Stimulated activated naive CD4-positive, alpha-beta T cell (primary cell): ENCODE measurements around the gene SCAMP1.
"Not testable (repeated sequence)": the region's sequence is repeated elsewhere in the genome, so short reads cannot be mapped to it uniquely, and the experiment has no call there.

Source experiments
- DNase-seq, 6 experiments: peaks; one replicate each; lab custom pipeline; 2025; lab: John Stamatoyannopoulos, UW

Gene SCAMP1, protein sequence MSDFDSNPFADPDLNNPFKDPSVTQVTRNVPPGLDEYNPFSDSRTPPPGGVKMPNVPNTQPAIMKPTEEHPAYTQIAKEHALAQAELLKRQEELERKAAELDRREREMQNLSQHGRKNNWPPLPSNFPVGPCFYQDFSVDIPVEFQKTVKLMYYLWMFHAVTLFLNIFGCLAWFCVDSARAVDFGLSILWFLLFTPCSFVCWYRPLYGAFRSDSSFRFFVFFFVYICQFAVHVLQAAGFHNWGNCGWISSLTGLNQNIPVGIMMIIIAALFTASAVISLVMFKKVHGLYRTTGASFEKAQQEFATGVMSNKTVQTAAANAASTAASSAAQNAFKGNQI

DNA sequence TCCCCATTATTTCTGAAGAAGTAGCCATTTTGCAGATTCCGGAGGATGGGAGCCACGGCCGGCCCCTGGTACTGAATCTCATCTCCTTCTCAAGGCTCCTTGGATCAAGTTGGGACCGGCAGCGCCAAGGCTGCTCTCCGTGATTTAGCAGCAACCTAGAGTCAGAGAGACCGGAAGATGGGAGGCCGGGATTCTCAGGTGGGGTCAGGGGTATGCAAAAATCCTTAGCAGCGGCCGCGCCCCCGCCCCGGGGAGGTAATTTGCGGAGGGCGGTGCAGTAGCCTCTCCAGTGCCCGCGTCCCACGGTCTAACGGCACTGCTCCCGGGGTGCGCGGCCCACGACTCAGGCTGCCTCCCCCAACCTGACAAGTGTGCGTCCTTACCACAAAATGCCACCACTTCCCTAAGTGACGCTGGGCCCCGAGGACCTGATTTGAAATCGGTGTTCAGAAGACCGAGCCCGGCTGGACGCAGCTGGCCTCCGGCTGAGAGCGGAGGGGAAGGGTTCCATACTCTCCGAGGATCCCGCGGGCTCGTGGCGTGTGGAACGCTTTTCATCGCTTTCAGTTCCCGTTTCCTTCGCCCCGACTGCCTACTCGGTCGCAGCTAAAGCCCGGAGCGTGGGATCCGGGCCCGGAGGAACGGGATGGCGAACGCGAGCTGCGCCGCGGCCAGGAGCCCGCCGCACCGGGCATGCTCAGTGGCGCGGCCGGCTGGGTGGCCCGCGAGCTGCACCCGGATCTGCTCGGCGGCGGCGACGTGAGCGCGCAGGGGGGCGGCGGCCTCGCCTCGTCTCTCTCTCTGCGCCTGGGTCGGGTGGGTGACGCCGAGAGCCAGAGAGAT is at the start of gene SCAMP1:
Gene SCAMP1 (plus strand): TSS at position 787 of the 843 bp plus-strand sequence. CDS start 55 bp downstream, at position 842.
- peak; percentile 83 to 94 (median 89) for DNase-seq

DNA sequence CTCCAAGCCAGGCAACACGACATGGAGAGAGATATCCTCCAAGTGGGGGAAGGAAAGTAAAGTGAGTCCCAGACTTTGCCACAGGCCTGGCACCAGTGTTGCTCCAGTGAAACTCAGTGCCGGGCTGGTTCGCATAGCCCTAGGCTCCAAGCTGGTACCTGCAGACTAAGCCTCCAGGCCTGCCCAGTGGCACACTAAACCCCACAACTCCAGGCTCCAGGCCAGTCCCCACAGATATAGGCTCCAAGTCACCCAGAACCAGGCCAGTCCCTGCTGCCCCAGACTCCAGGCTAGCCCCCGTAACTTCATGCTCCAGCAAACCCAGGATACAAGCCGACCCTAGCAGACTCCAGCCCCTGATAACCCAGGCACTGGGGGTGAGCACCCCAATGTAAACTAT is 42.9 kb upstream of the SCAMP1 start:
- DNase-seq = no peak

- DNase-seq = no peak
Measured at GRCh38 chr5:78318337-78318736, 42.1 kb upstream of the SCAMP1 start.

DNA sequence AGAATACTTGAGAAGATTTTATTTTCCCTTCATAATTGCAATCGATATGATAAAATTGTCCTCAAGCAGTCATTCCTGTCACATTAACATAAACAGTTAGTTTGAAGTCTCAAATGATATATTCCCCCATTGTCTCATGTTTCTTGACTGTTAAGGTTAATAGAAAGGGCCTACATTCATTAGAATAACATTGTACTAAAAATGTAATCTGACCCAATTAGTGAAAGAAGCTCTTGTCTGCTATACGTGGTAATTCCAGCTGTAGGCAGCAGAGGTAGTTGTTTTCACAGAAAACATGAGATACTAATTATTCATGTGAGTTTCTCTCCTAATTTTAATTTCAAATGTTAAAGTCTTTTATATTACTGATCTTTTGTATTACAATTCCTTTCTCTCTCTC is 40.0 kb upstream of the SCAMP1 start:
- peak in 1 of 6 experiments; percentile 11 for DNase-seq

- DNase-seq = no peak
Measured at GRCh38 chr5:78323241-78323640, 37.2 kb upstream of the SCAMP1 start.

DNA sequence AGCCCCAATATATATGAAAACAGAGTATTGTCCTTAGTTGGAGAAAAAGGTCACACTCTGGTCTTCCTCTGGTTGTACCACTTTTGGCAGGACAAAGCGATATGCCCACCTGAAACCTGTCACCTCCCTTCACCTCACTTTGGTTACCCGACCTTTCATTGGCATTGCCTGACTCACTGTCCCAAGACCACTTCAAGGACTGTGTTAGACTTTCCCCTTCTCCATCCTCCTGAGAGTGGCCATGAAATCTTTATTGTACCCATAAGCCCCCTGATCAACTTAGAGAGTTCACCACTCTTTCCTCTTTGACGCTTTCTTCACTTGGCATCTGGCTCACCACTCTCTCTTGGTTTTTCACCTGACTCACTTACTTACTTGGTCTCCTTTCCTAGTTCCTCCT is 33.5 kb upstream of the SCAMP1 start:
- DNase-seq = no peak

- no peak for DNase-seq
Measured at GRCh38 chr5:78327761-78328510, 32.5 kb upstream of the SCAMP1 start.

DNA sequence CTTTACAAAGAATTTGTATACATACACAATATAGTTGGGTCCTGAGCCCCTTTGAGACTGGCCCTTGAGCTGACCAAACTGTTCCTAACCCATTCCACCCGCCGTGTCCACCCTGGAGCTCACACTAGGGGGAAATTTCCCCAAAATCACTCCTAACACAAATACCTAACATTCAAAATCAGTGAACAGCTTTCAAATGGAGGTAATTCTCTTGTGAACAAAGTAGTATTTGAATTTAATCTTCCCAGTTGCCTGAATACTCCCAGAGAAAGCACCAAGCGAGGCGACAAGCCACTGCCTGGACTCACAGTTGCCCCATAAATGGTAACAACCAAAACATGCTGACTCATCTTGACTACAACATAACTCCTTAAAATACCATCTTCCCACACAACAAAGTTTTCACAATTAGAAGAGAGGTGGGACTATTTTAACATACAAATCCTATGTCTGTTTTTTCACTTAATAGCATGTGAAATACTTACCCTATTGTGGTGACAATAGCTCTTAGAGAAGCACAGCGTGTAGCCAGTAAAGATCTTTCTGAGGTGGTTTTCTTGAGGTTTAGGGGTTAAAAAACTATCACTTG is 31.7 kb upstream of the SCAMP1 start:
- no peak for DNase-seq

DNA sequence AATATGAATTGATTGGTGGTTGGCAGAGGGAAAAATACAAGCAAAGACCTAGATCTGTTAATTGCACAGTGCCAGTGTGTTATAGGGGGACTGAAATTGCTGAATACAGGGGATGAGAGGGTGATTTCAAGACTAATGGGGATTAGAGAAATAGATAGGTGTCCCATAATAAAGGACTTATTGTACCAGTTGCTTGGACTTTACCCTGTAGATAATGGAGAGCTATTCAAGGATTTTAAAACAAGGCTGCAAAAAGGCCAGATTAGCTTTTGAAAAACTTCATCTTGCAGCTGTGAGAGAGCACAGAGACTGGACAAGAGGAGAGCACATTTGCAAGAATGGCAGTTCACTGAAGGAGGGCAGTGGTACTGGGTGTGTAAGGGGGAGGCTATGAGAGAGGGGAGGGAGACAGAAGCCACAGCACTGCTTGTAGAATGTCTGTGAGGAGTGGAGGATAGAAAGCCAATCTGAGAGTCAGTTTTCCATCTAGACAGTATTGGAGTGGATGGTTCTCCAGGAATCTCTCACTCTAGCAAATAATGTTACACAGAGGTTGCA is 28.8 kb upstream of the SCAMP1 start:
- DNase-seq = no peak

DNA sequence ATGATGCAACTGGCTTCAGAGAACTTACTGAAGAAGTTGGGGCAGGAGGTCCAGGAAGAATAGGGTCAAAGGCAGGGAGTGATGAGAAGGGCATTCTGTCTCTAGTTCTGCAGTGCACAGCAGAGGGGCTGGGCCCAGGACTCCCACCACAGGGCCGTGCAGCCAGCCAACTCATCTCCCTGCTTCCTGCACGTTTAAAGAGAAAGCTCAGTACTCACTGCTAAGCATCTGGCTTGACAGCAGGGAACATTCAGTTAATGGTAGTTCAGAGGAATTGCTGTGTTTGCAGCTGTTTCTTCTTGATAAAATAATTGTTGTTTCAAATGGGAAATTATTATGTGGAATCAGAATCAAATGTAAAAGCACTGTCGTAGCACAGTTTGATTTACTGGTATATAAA is 25.6 kb upstream of the SCAMP1 start:
- DNase-seq = no peak

DNA sequence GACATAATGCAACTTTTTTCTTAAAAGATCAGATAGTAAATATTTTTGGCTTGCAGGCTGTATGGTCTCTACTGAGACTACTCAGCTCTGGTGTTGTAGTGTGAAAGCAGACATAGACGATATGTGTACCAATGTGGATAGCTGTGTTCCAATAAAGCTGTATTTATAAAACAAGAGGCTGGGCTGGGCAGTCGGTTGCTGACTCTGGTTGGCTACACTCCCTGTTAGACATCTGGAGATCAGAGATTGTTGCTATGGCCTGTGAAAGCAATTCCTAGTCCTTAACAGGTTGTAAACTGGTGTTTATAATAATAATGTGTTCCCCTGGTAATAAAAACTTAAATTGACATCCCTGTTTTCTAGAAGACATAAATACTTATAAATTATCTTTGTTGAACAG is 24.4 kb upstream of the SCAMP1 start:
- no peak for DNase-seq

DNA sequence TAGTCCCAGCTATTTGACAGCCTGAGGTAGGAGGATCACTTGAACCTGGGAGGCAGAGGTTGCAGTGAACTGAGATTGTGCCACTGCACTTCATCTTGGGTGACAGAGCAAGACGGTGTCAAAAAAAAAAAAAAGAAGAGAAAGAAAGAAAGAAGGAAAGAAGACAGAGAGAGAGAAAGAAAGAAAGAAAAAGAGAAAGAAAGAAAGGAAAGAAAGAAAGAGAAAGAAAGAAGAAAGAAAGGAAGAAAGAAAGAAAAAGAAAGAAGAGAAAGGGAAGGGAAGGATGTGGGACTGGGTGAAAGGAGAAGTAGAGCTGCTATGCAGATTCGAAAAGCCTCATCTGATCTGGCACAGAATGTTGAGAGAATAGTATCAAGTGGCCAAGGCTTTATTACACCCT is 23.7 kb upstream of the SCAMP1 start:
- no peak for DNase-seq

DNA sequence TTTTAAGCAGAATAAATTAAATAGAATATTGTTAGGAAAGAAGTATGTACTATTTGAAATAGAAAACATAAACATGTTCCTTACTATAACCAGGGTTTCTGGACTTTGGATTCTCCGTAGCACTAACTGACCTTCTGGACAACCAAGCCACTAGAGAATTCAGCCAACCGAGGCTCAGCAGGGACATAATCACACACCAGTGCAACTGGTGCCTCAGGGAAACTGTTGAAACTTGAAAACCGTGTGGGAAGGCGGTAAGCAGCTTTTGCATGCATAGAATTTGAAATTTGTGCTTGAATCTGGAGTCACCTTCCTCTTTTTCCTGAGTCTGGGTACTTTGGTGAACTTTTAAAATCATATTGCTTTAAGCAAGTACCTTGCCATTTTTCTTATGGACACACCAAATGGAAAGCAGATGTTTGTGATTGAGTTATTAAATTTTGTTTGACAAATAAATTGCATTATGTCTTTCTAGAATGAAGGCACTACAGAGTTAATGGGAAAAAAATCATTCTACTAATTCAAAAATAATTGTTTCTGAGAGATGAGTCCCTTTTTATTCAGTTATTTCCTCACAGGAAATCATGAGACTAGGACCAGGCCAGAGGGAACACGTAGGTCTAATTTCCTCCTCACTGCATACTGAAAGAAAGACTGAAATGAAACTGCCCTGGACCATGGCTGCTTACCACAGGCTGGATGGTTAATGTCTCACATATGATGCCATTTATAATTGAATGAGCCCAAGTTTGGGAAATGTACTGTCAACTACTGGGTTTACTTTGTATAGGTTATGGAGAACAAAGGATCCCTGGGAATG is 20.6 kb upstream of the SCAMP1 start:
- no peak for DNase-seq

GRCh38 chr5:78341440-78341839 is 19.0 kb upstream of the SCAMP1 start:
- no peak for DNase-seq

GRCh38 chr5:78345485-78345884 is 14.9 kb upstream of the SCAMP1 start:
- no peak for DNase-seq

DNA sequence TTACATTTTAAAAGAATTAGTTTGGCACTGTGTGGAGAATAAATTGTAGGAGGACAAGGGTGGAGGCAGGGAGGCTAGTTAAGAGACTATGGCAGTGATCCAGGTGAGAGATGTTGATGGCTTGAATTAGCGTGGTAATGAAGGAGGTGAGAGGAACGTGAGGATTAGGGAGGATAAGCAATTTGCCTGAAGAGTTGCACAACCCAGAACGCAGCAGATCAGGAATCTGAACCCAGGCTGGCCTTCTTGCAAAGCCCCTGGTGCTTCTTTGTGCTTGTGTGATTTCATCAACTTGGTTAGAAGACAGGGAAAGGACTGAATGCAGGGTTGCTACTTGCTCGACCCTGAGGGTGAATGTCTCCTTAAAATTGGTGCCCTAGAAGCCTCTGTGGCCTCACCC is 6.9 kb upstream of the SCAMP1 start:
- no peak for DNase-seq

- DNase-seq = no peak
Measured at GRCh38 chr5:78354066-78354670, 6.2 kb upstream of the SCAMP1 start.

GRCh38 chr5:78355561-78355960 is 4.9 kb upstream of the SCAMP1 start:
- DNase-seq = no peak

GRCh38 chr5:78359455-78359830 is 974 bp upstream of the SCAMP1 start:
- not testable (repeated sequence) for DNase-seq

GRCh38 chr5:78360674-78360923 is 182 bp downstream of the SCAMP1 start:
- DNase-seq = no peak
